WI38 (cell line): ENCODE data around the gene DUOXA2.

Experiments used
- H3K4me3 ChIP-seq: 2 replicates; pipeline ENCODE4 v1.5.1; 2011; ENCODE audit warnings: low read depth, mild to moderate bottlenecking, control low read depth, low read length
- CTCF ChIP-seq: IDR thresholded peaks from 2 replicates; pipeline ENCODE4 v1.5.1; 2012; ENCODE audit warnings: low read depth, mild to moderate bottlenecking, control low read depth, low read length

Gene DUOXA2

GRCh38 chr15:45144775-45145174 lies 30.6 kb downstream of the DUOXA2 start:
- TF ChIP-seq CTCF, result no peak
- no peak overlapping the region for H3K4me3 ChIP-seq

- H3K4me3 ChIP-seq, result no peak overlapping the region
- no peak for TF ChIP-seq CTCF
Observed at GRCh38 chr15:45146405-45146804, 32.3 kb downstream of the DUOXA2 start.

- H3K4me3 ChIP-seq, result no peak overlapping the region
- no peak for TF ChIP-seq CTCF
Observed at GRCh38 chr15:45147606-45148005, 33.5 kb downstream of the DUOXA2 start.

GRCh38 chr15:45148076-45149059 lies 34.2 kb downstream of the DUOXA2 start:
- H3K4me3 ChIP-seq, result no peak overlapping the region
- no peak for TF ChIP-seq CTCF

GRCh38 chr15:45149060-45149459 lies 34.9 kb downstream of the DUOXA2 start:
- H3K4me3 ChIP-seq, result no peak overlapping the region

GRCh38 chr15:45150481-45150880 lies 36.4 kb downstream of the DUOXA2 start:
- TF ChIP-seq CTCF, result no peak
- no peak overlapping the region for H3K4me3 ChIP-seq

More at GRCh38 chr15:45149060-45149459, 34.9 kb downstream of the DUOXA2 start:
- TF ChIP-seq CTCF, result no peak

GRCh38 chr15:45150997-45151396 lies 36.9 kb downstream of the DUOXA2 start:
- no peak for TF ChIP-seq CTCF

More at GRCh38 chr15:45150997-45151396, 36.9 kb downstream of the DUOXA2 start:
- no peak overlapping the region for H3K4me3 ChIP-seq
